Progenitor cell of endocrine pancreas (in vitro differentiated cells): ENCODE data around the gene NCAPG. TPM values are rescaled to one million over a fixed set of nuclear protein-coding genes. Genes with fewer than 3 reads are reported as not detected.
A peak's percentile ranks its signal among the peaks of the same experiment; 100 is the strongest.

Experiments used
- DNase-seq: peaks from one replicate; pipeline ENCODE4 v3.0.0; 2021; ENCODE audit warnings: low spot score; ENCODE audit not compliant: unreplicated experiment
- H3K27ac Mint-ChIP-seq: 2 replicates; pipeline ENCODE4 v1.8.0; 2021; ENCODE audit warnings: mild to moderate bottlenecking, moderate library complexity, mixed read lengths
- H3K27me3 Mint-ChIP-seq: 2 replicates; pipeline ENCODE4 v1.8.0; 2021; ENCODE audit warnings: mixed read lengths
- H3K36me3 Mint-ChIP-seq: 2 replicates; pipeline ENCODE4 v1.8.0; 2022; ENCODE audit warnings: mixed read lengths; ENCODE audit not compliant: insufficient read depth
- H3K4me1 Mint-ChIP-seq: 2 replicates; pipeline ENCODE4 v1.8.0; 2021; ENCODE audit warnings: low read depth, mixed read lengths
- H3K4me3 Mint-ChIP-seq: 2 replicates; pipeline ENCODE4 v1.8.0; 2021; ENCODE audit warnings: low read depth, mild to moderate bottlenecking, moderate library complexity, mixed read lengths
- H3K9me3 Mint-ChIP-seq: 2 replicates; pipeline ENCODE4 v1.8.0; 2021; ENCODE audit warnings: low read depth, mixed read lengths
- CTCF ChIP-seq: fragments of 200-600 bp; sonication (generic); IDR thresholded peaks from one replicate; pipeline ENCODE4 v1.5.0; 2021; ENCODE audit warnings: antibody characterized with exemption, mild to moderate bottlenecking; ENCODE audit not compliant: unreplicated experiment
- total RNA-seq: library from RNA; stranded (reverse); gene quantifications from 2 replicates; pipeline ENCODE4 v1.2.1, GENCODE V29; 2021

NCAPG gene
- total RNA-seq, 1 donor from 2014 or later = 22.0 TPM

- Mint-ChIP-seq H3K36me3 (no peaks in the 10 kb centered on the region), H3K27me3 (peaks cover 55% of the 10 kb centered on the region), H3K4me3 (peak within 1 kb of the TSS; percentile 56), H3K9me3 (no peaks in the 10 kb centered on the region), H3K4me1 (peaks cover 9% of the 10 kb centered on the region), H3K27ac (no peak within 1 kb of the TSS)
- TF ChIP-seq CTCF = no peak
- peak; percentile 13 for DNase-seq
These were observed 29.2 kb upstream of the NCAPG start, which contains the start of gene FAM184B for GRCh38 chr4:17781300-17782287. Gene FAM184B, minus strand, starts transcription at chr4:17781621. Its CDS starts 322 bp downstream, at chr4:17781299.

GRCh38 chr4:17785858-17786257 is 24.9 kb upstream of the NCAPG start:
- Mint-ChIP-seq H3K36me3 (no peaks in the 10 kb centered on the region), H3K9me3 (no peaks in the 10 kb centered on the region), H3K4me1 (peaks cover 7% of the 10 kb centered on the region), H3K27me3 (peaks cover 26% of the 10 kb centered on the region), H3K4me3 (no peak overlapping the region), H3K27ac (no peak overlapping the region)
- no peak for TF ChIP-seq CTCF
- no peak for DNase-seq

GRCh38 chr4:17786567-17786966 is 24.2 kb upstream of the NCAPG start:
- Mint-ChIP-seq H3K9me3 (no peaks in the 10 kb centered on the region), H3K4me3 (no peak overlapping the region), H3K27ac (no peak overlapping the region), H3K27me3 (peaks cover 23% of the 10 kb centered on the region), H3K4me1 (peaks cover 6% of the 10 kb centered on the region), H3K36me3 (peaks cover 1% of the 10 kb centered on the region)
- DNase-seq = no peak
- TF ChIP-seq CTCF = no peak

- TF ChIP-seq CTCF = no peak
- no peaks in the 10 kb centered on the region for H3K9me3 Mint-ChIP-seq
- H3K27ac Mint-ChIP-seq = no peak overlapping the region
- peaks cover 6% of the 10 kb centered on the region for H3K36me3 Mint-ChIP-seq
- no peak for DNase-seq
- H3K27me3 Mint-ChIP-seq = peaks cover 15% of the 10 kb centered on the region
- no peaks in the 10 kb centered on the region for H3K4me1 Mint-ChIP-seq
- H3K4me3 Mint-ChIP-seq = no peak overlapping the region
These were observed 23.5 kb upstream of the NCAPG start for GRCh38 chr4:17787315-17787714.

GRCh38 chr4:17788956-17789355 is 21.8 kb upstream of the NCAPG start:
- H3K4me3 Mint-ChIP-seq = no peak overlapping the region
- TF ChIP-seq CTCF = no peak
- no peak overlapping the region for H3K27ac Mint-ChIP-seq
- no peaks in the 10 kb centered on the region for H3K4me1 Mint-ChIP-seq
- no peaks in the 10 kb centered on the region for H3K9me3 Mint-ChIP-seq
- DNase-seq = no peak
- H3K36me3 Mint-ChIP-seq = peaks cover 9% of the 10 kb centered on the region
- peaks cover 3% of the 10 kb centered on the region for H3K27me3 Mint-ChIP-seq
